Left cardiac atrium (tissue), 4 donors: ENCODE results near the gene RMDN2. TPM values are rescaled to one million over a fixed set of nuclear protein-coding genes. Genes with fewer than 3 reads are reported as not detected.

Source experiments
- ATAC-seq, 2 donors: fragments of 200-7000 bp; cut with Tn5 transposase; one replicate each; pipeline ENCODE4 v1.9.1; 2020; ENCODE audit warnings: mild to moderate bottlenecking in 2 of 2, moderate library complexity in 2 of 2
- DNase-seq: peaks from one replicate; pipeline ENCODE4 v3.0.0-alpha.2; 2020
- intact Hi-C, 2 donors: fragments of 100-400 bp; cut with DNase I; formaldehyde crosslinking; loops; one replicate each; pipeline versions ENCODE4 v1.14.1 to v1.15.1; 2022 to 2023
- total RNA-seq, 2 donors: library from RNA; stranded (reverse); fragmentation: NEBNext Ultra II Directional; extraction: Animal tissue kit (Norgen Biotek cat#: 25700); gene quantifications; one replicate each; pipeline ENCODE4 v1.2.1, GENCODE V29; 2021
- donor health status: DM: no; HTN: yes; CAD: no.
- donor health status: DM: no; HTN: yes; CAD: no; lungs with severe emphysema.
- donor health status: DM: yes; HTN: yes; CAD: no.
- donor health status: Dilated cardiomyopathy.

The RMDN2 gene
- total RNA-seq, 2 donors from 2014 or later = 4.6 to 5.8 TPM

- no peak for DNase-seq
- ATAC-seq = no peak
- intact Hi-C loops = no loop called here
Observed at GRCh38 chr2:38026846-38027245, 101.8 kb downstream of the RMDN2 start.

DNA sequence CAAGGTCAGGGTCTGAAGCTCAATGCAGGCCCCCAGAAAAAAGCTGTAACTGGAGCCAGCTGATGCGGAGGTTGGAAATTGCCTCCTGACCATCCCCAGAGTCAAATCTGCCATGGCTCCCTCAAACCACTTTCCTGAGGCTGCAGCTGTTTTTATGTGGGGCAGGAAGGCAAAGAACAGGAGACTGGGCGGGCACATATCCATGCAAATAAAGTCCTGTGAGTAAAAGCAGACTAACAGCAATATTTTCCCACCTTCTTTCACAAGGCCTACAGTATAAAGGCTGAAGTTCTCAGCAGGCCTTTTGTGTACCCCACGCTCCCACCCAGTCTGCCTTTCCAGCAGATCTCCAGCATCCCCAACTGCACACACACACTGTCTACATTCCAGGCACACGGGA is 103.7 kb downstream of the RMDN2 start:
- DNase-seq = no peak
- intact Hi-C loops = no loop called here
- ATAC-seq = no peak

- ATAC-seq = no peak
- no peak for DNase-seq
- intact Hi-C loops = no loop called here
Observed at GRCh38 chr2:38029512-38029911, 104.4 kb downstream of the RMDN2 start.

GRCh38 chr2:38030635-38031355 is 105.7 kb downstream of the RMDN2 start:
- no peak for ATAC-seq

DNA sequence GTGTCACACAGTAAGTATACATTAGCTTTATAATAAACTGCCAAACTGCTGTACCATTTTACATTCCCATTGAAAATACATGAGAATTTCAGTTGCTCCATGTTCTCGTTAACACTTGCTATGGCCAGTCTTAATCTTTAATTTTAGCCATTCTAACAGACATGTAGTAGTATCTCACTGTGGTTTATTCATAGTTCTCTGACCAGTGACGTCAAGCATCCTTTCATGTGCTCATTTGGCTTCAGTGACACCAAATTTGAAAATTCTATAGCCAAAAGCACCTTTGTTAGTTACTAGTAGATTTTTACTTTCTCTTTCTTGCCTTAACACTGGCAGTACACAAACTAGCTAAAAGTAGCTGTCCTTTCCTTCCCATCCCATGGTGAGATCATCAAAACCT is 107.9 kb downstream of the RMDN2 start:
- DNase-seq (no peak), ATAC-seq (no peak)
- intact Hi-C loops = no loop called here

More at GRCh38 chr2:38030635-38031355, 105.7 kb downstream of the RMDN2 start:
- intact Hi-C loops = no loop called here
- DNase-seq = no peak

DNA sequence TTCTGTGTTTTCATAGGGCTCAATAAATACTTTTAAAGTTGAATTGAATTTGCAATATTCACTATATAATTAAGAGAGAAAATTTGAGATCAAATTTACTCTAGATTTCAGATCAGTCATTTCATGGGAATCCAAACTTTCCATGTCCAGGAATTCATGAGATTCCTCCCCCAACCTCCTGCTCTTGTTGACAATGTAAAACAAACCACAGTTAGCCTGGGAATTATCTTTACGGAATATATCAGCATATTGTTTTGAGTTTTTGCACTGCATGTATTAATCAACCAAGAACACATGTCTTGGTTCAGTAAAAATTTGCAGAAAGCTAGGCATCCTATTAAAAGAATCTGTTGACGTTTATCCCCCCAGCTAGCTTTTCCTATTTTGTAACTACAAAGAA is 108.6 kb downstream of the RMDN2 start:
- no peak for DNase-seq
- no peak for ATAC-seq
- intact Hi-C loops = no loop called here

- intact Hi-C loops = no loop called here
- ATAC-seq = no peak
- DNase-seq = no peak
Observed at GRCh38 chr2:38035968-38036367, 110.9 kb downstream of the RMDN2 start.

DNA sequence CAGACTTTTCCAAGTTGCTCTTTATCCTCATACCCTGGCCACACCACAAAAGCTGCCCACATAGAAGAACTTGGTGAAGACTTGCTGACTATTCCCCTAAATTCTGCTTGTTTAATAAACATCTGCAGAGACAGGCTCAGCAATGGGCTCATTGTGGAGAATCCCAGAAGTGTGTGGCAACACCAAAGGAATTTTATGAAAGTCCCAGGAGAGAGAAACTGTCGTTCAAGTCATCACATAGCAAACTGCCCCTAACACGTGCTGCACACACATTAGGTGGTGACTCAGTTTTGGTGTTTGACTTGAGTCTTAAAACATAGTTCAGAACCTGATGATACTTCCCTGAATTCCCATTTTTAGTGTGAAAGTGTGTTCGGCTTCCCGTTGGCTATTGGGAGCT is 112.2 kb downstream of the RMDN2 start:
- ATAC-seq (no peak), DNase-seq (no peak)
- intact Hi-C loops = no loop called here

DNA sequence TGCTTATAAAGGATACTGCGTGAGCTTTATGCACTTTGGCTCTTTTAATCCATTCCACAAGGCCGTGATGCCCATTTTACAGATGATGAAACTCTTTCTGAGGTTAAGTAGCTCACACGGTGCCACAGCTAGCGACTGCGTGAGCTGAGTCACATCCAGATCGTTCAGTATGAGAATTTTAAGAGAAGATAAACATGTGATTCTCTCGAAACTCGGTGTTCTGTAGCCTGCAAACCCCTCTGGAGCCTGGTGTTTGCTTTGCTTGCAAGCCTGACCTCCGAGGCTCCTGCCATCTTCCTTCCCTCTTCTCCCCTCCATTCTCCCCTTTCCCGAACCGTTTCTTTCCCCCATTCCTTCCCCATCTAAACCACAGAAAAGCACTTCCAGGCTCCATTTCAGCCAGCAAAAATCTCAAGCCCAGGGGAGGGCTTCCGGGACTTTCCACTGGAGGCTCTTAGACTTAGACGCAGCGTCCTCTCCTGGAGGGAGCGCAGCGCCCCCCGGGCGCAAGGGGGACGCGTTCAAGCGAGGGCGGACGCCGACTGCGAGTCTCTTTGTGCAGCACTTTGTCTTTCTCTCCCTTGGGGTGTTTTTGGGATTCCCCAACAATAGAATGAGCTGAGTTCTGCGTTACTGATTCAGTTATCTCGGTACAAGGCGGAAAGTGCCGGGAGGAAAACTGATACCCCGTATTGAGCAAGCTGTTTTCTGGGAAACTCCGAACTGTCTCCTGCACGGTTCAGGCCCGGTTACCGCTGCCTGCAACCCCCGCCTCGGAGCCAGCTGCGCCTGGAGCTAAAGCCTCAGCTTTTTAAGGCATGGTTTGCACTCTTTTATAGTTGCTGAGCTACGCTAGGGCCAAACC is 112.9 kb downstream of the RMDN2 start:
- intact Hi-C loops = no loop called here
- DNase-seq = peak; percentile 54
- ATAC-seq = peak; percentile 84 to 88

GRCh38 chr2:38038682-38039081 is 113.6 kb downstream of the RMDN2 start:
- peak in 1 of 2 donors; percentile 45 for ATAC-seq
- intact Hi-C loops = no loop called here

GRCh38 chr2:38039121-38039910 is 114.2 kb downstream of the RMDN2 start:
- DNase-seq = no peak
- peak in 1 of 2 donors; percentile 16 for ATAC-seq
- intact Hi-C loops = no loop called here

More at GRCh38 chr2:38038682-38039081, 113.6 kb downstream of the RMDN2 start:
- no peak for DNase-seq

GRCh38 chr2:38045811-38046210 is 120.7 kb downstream of the RMDN2 start:
- intact Hi-C loops = no loop called here
- DNase-seq (no peak), ATAC-seq (no peak)

GRCh38 chr2:38056216-38056615 is 131.1 kb downstream of the RMDN2 start:
- ATAC-seq (no peak), DNase-seq (no peak)
- intact Hi-C loops = no loop called here

DNA sequence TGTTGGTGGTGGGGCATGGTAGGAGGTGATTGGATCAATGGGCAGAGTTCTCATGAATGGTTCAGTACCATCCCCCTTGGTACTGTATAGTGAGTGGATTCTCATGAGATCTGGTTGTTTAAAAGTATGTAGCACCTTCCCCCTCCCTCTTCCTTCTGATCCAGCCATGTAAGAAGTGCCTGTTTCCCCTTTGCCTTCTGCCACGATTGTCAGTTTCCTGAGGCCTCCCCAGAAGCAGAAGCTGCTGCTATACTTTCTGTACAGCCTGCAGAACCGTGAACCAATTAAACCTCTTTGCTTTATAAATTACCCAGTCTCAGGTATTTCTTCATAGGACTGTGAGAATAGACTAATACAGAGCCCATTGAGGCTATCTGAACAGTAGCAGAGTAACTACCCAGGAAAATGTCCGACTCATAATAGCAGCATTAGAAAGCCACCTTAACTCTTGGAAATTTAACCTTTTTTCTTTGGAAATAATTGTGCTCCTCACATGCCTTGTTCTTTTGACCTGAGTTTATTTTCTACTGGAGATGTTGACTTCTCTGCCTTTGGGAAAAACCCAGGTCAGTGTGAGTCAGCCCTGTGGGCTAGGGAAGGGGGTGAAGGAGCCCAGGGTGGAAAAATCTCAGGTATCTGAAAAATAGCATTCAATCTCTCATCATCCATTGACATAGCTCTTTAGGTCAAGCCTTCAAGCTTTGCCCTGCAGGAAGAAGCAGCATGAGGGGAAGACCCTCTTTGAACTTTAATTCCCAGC is 132.7 kb downstream of the RMDN2 start:
- DNase-seq (no peak), ATAC-seq (no peak)
- intact Hi-C loops = no loop called here

GRCh38 chr2:38060236-38061018 is 135.3 kb downstream of the RMDN2 start:
- intact Hi-C loops = no loop called here
- ATAC-seq = no peak
- no peak for DNase-seq

DNA sequence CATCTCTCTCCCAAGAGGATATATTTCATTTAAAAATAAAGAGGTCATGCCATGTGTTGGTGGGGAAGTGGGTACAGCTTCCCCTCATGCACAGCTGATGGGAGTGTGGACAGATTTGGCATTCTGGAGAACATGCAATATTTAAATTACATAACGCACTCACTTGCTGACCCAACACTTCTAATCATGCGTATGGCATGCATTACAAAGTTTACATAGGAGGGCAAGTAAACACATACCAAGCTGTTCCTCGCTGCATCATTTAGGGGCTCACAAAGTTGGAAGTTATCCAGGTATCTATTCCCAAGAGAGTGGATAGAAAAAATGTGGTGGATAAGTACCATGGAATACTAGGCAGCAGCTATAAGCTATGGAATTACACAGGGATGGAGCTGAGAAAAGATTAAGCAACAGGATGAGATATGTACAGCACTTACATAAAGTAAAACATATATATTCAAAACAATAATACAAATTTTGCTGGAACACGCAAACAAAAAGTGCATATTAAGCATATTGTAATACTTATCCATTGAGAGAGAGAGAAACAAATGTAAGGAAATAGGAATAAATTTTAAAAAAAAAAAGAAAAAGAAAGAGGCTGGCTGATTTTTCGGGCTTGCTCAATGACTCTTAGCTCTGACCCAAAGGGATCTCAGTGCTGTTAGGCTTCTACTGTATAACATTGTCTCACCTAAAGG is 139.9 kb downstream of the RMDN2 start:
- intact Hi-C loops = no loop called here
- peak in 1 of 2 donors; percentile 40 for ATAC-seq
- no peak for DNase-seq

DNA sequence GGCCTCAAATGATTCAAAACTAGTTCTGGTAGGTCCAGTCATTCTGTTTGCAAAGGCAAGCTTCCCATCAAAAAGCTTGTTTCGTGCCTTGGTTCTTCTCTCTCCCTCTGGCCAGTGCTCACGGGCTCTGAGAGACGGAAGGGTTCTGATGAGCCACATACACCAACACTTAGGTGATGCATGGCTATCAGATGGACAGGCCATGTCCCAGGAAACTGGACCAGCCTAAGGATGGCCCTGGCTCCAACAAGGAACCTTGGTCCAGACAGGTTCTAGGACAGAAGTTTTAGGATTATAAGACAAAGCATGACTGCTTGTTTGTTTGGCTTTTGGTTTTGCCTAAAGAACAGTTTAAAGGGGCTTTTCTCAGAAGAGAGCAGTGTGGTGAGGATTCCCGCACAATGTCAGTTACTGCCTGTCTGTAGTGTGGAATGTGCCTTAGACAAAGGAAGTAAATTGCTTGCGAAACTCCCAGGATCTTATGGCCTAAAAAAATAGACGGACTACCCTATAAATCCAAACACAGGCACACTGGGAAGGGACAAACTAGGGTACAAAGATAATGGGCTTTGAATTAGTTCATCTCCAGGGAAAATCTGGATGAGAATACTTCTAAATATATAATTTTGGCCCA is 140.5 kb downstream of the RMDN2 start:
- intact Hi-C loops = no loop called here
- DNase-seq = no peak

More for the DNA sequence above, 140.5 kb downstream of the RMDN2 start:
- peak in 1 of 2 donors; percentile 21 for ATAC-seq
